Ectodermal cell (in vitro differentiated cells): ENCODE measurements around the gene MYL11.

ENCODE experiments used
- H3K27ac ChIP-seq: 2 replicates; pipeline ENCODE4 v1.7.0; 2013; ENCODE audit warnings: mild to moderate bottlenecking, low read depth, low read length; ENCODE audit not compliant: insufficient read depth, poor library complexity, severe bottlenecking
- H3K27me3 ChIP-seq: 2 replicates; pipeline ENCODE4 v1.7.0; 2013; ENCODE audit warnings: mild to moderate bottlenecking, low read length; ENCODE audit not compliant: insufficient read depth, control insufficient read depth, poor library complexity, severe bottlenecking
- H3K36me3 ChIP-seq: one replicate; pipeline ENCODE4 v1.7.0; 2013; ENCODE audit warnings: low read length; ENCODE audit not compliant: control insufficient read depth, insufficient read depth
- H3K4me1 ChIP-seq: one replicate; pipeline ENCODE4 v1.7.0; 2013; ENCODE audit warnings: low read length; ENCODE audit not compliant: control insufficient read depth, insufficient read depth
- H3K4me3 ChIP-seq: 2 replicates; pipeline ENCODE4 v1.7.0; 2013; ENCODE audit warnings: low read depth, low read length, control low read depth; ENCODE audit not compliant: insufficient read depth
- H3K9me3 ChIP-seq: 2 replicates; pipeline ENCODE4 v1.7.0; 2013; ENCODE audit warnings: mild to moderate bottlenecking, low read length, moderate library complexity; ENCODE audit not compliant: control insufficient read depth
- WGBS, 2 experiments: methylation state at CpG; one replicate each; pipeline ENCODE4 v1.1.7; 2013; ENCODE audit warnings: missing lambda C conversion rate in 2 of 2; 5-methylcytosine and 5-hydroxymethylcytosine counted together

MYL11 gene

GRCh38 chr16:30346286-30346685, 28.3 kb upstream of the MYL11 start:
- Histone ChIP-seq H3K4me1 (no peaks in the 10 kb centered on the region), H3K36me3 (peaks cover 7% of the 10 kb centered on the region), H3K27ac (no peak overlapping the region), H3K27me3 (no peaks in the 10 kb centered on the region), H3K9me3 (no peaks in the 10 kb centered on the region), H3K4me3 (no peak overlapping the region)
- 89 to 95% methylated on average over 3 of the region's 3 CpGs for WGBS, 2 experiments

- H3K27me3 ChIP-seq = no peaks in the 10 kb centered on the region
- H3K27ac ChIP-seq = no peak overlapping the region
- no peak overlapping the region for H3K4me3 ChIP-seq
- no peaks in the 10 kb centered on the region for H3K9me3 ChIP-seq
- peaks cover 24% of the 10 kb centered on the region for H3K36me3 ChIP-seq
- H3K4me1 ChIP-seq = no peaks in the 10 kb centered on the region
- WGBS, 2 experiments = 93% methylated on average over 8 of the region's 8 CpGs
Measured at GRCh38 chr16:30348113-30348512, 26.5 kb upstream of the MYL11 start.

GRCh38 chr16:30348929-30349328, 25.7 kb upstream of the MYL11 start:
- H3K4me3 ChIP-seq = no peak overlapping the region
- no peaks in the 10 kb centered on the region for H3K9me3 ChIP-seq
- H3K36me3 ChIP-seq = peaks cover 32% of the 10 kb centered on the region
- WGBS, 2 experiments = 98 to 99% methylated on average over 6 to 7 of the region's 7 CpGs
- H3K4me1 ChIP-seq = no peaks in the 10 kb centered on the region
- H3K27me3 ChIP-seq = no peaks in the 10 kb centered on the region
- no peak overlapping the region for H3K27ac ChIP-seq

DNA sequence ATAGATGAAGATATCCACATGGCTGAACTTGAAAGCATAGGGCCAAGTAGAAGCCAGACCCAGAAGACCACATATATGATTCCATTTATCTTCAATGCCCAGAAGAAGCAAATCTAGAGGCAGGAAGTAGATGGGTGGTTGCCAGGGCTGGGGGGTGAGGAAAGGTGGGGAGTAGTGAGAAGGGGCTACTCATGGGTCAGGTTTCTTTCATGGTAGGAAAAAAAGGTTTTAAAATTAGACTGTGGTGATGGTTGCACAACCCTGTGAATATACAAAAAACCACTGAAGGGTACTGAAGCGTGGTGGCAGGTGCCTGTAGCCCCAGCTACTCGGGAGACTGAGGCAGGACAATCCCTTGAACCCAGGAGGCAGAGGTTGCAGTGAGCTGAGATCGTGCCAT, 24.9 kb upstream of the MYL11 start:
- peaks cover 32% of the 10 kb centered on the region for H3K36me3 ChIP-seq
- no peak overlapping the region for H3K27ac ChIP-seq
- no peak overlapping the region for H3K4me3 ChIP-seq
- H3K9me3 ChIP-seq = no peaks in the 10 kb centered on the region
- no peaks in the 10 kb centered on the region for H3K4me1 ChIP-seq
- WGBS, 2 experiments = 97 to 98% methylated on average over 3 of the region's 3 CpGs
- no peaks in the 10 kb centered on the region for H3K27me3 ChIP-seq

DNA sequence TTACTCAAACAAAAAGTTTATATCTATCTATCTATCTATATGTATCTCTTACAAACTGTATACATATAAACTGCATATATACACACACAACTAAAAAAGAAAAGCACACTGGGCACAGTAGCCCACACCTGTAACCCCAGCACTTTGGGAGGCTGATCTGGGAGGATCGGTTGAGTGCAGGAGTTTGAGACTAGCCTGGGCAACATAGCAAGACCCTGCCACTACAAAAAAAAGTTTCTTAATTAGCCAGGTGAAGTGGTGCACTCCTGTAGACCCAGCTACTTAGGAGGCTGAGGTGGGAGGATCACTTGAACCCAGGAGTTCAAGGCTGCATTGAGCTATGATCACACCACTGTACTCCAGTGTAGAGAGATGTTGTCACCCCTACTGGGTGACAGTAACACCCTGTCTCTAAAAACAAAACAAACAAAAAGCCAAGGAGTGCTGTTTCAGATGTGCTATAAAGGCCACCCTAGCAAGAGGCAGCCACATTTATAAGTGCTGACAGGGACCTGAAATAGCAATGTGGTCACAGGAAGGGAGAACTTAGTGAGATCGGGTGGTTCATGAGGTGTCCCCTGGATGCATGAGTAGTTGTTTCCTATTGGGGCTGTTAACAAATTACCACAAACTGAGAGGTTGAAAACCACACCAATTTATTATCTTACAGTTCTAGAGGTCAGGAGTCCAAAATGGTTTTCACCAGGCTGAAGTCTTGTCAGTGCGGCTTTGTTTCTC, 24.3 kb upstream of the MYL11 start:
- no peak overlapping the region for H3K4me3 ChIP-seq
- no peak overlapping the region for H3K27ac ChIP-seq
- H3K36me3 ChIP-seq = peaks cover 32% of the 10 kb centered on the region
- 94 to 96% methylated on average over 3 of the region's 3 CpGs for WGBS, 2 experiments
- H3K27me3 ChIP-seq = no peaks in the 10 kb centered on the region
- H3K4me1 ChIP-seq = no peaks in the 10 kb centered on the region
- H3K9me3 ChIP-seq = no peaks in the 10 kb centered on the region

DNA sequence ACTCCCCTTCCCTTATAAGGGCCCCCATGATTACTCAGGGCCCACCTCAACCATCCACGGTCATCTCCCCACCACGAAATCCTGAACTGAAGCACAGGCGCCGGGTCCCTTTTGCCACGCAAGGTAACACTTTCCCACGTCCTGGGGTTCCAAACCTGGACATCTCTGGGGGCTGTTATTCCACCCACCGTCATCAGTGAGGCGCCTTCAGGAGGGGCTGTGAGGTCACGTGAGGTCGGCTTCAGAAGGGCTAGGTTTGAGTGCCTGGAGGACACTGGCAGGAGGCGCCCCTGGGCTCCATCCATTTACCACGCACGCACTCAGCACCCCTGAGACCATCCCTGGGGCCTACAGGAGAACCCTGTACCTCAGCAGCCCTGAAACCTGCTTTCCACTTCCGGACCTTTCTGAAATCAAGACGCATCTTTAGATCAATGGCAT, 23.6 kb upstream of the MYL11 start:
- WGBS, 2 experiments = 95 to 96% methylated on average over 15 of the region's 15 CpGs
- Histone ChIP-seq H3K27me3 (no peaks in the 10 kb centered on the region), H3K36me3 (peaks cover 32% of the 10 kb centered on the region), H3K9me3 (no peaks in the 10 kb centered on the region), H3K4me1 (no peaks in the 10 kb centered on the region), H3K4me3 (no peak overlapping the region), H3K27ac (no peak overlapping the region)

DNA sequence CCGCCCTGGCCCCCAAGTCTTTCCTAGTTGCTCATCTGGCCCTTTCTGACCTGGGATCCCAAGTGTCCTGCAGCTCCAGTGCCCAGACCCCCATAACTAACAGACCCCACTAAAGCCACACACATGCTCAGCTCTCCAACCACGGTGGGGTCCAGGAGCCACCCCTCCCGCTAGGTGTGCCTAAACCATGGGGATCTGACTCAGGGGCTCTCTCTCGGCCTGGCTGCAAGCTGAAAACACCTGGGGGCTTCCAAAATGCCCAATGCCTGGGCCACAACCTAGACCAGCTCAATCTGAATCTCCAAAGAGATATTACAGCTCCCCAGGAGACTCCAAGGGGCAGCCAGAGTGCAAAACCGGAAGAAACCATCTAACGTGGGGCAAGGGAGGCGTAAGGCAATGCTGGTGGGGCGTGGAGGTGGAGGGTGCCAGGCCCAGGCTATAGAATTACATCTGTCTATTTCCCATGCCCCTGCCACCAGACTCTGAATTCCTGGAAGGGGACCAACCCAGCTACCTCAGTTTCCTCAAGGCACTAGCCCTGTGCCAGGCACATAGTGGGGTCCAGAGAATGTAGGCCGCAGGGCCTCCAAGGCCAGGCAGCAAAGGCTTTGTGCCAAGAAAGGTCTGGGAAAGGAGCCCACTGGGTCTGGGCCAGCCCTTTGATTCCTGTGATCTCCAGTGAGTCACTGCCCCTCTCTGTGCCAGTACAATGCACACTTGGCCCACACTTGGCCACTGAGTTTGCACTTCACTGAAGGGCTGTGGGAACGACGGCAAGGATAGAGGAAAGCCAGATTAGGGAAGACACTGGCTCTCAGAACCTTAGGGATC, 22.8 kb upstream of the MYL11 start:
- Histone ChIP-seq H3K9me3 (no peaks in the 10 kb centered on the region), H3K4me1 (no peaks in the 10 kb centered on the region), H3K36me3 (peaks cover 32% of the 10 kb centered on the region), H3K27me3 (no peaks in the 10 kb centered on the region), H3K27ac (no peak overlapping the region), H3K4me3 (no peak overlapping the region)
- 95% methylated on average over 11 of the region's 11 CpGs for WGBS, 2 experiments

GRCh38 chr16:30352488-30353401, 21.9 kb upstream of the MYL11 start:
- H3K4me1 ChIP-seq = no peaks in the 10 kb centered on the region

GRCh38 chr16:30353438-30354129, 21.0 kb upstream of the MYL11 start:
- peak overlapping the region; percentile 97 for H3K4me3 ChIP-seq
- WGBS, 2 experiments = 94 to 95% methylated on average over 23 of the region's 23 CpGs
- H3K36me3 ChIP-seq = peaks cover 32% of the 10 kb centered on the region
- H3K9me3 ChIP-seq = no peaks in the 10 kb centered on the region
- no peaks in the 10 kb centered on the region for H3K27me3 ChIP-seq
- no peak overlapping the region for H3K27ac ChIP-seq
- no peaks in the 10 kb centered on the region for H3K4me1 ChIP-seq

More at GRCh38 chr16:30352488-30353401, 21.9 kb upstream of the MYL11 start:
- Histone ChIP-seq H3K27ac (no peak overlapping the region), H3K4me3 (no peak overlapping the region), H3K27me3 (no peaks in the 10 kb centered on the region), H3K9me3 (no peaks in the 10 kb centered on the region), H3K36me3 (peaks cover 32% of the 10 kb centered on the region)
- WGBS, 2 experiments = 92 to 93% methylated on average over 14 of the region's 14 CpGs
